IgD-negative memory B cell (primary cell): ENCODE measurements around the gene KLHL1. TPM values are rescaled to one million over a fixed set of nuclear protein-coding genes. Genes with fewer than 3 reads are reported as not detected.
A peak's percentile ranks its signal among the peaks of the same experiment; 100 is the strongest.

ENCODE experiments used
- H3K27ac Mint-ChIP-seq, 3 donors: one replicate each; pipeline ENCODE4 v1.8.0; 2020 to 2022; ENCODE audit warnings: mild to moderate bottlenecking in 3 of 3, mixed read lengths in 3 of 3, moderate library complexity in 1 of 3
- H3K27me3 Mint-ChIP-seq: one replicate; pipeline ENCODE4 v1.8.0; 2021; ENCODE audit warnings: mixed read lengths
- H3K36me3 Mint-ChIP-seq: one replicate; pipeline ENCODE4 v1.8.0; 2020; ENCODE audit warnings: mild to moderate bottlenecking, mixed read lengths
- H3K4me1 Mint-ChIP-seq, 3 donors: one replicate each; pipeline ENCODE4 v1.8.0; 2020 to 2022; ENCODE audit warnings: mixed read lengths in 3 of 3, mild to moderate bottlenecking in 1 of 3
- H3K4me3 Mint-ChIP-seq, 4 donors: one replicate each; pipeline ENCODE4 v1.8.0; 2020 to 2022; ENCODE audit warnings: mild to moderate bottlenecking in 4 of 4, mixed read lengths in 4 of 4, moderate library complexity in 3 of 4
- H3K9me3 Mint-ChIP-seq, 3 donors: one replicate each; pipeline ENCODE4 v1.8.0; 2020 to 2021; ENCODE audit warnings: mixed read lengths in 3 of 3, mild to moderate bottlenecking in 1 of 3
- polyA plus RNA-seq: library from polyadenylated mRNA; unstranded; fragments of 300-500 nt; fragmentation: Illumina TruSeq; gene quantifications from one replicate; pipeline ENCODE4 v1.2.3, GENCODE V29; 2021

Gene KLHL1
- polyA plus RNA-seq, 1 donor from 2014 or later = not detected

DNA sequence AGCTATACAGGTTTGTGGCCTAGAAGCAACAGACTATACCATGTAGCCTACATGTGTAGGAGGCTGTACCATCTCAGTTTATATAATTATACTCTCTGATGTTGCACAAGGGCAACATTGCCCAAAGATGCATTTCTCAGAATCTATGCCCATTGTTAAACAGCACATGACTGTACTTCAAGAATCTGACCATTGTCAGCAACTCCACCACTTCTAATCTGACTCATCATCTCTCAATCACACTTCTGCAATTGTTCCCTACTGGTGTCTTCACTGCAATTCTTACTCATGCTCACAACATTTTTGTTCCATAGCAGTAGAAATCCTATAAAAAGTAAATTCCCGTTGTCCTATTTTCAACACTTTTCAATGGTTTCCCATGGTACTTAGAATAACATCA is 64.6 kb downstream of the KLHL1 start:
- Mint-ChIP-seq H3K27ac (no peak overlapping the region), H3K4me3 (no peak overlapping the region), H3K36me3 (no peaks in the 10 kb centered on the region), H3K27me3 (no peaks in the 10 kb centered on the region), H3K9me3 (peaks cover 4 to 5% (median 4%) of the 10 kb centered on the region in 3 donors), H3K4me1 (peaks cover 0 to 2% (median 0%) of the 10 kb centered on the region in 3 donors)

DNA sequence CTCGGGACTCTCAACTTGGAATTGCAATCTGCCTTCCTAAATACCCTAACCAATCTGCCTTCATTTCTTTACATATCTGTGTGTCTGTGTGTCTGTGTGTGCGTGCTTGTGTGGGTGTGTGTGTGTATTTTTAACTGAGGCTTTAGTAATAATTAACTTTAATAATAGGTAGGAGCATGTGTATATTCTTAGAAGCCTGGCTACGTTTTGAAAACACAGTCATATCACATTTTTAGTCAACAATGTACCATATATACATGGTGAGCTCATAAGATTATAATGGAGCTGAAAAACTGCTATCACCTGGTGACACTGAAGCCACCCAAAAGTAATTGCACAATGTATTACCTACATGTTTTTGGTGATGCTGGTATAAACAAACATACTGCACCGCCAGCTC is 66.1 kb downstream of the KLHL1 start:
- H3K36me3 Mint-ChIP-seq = no peaks in the 10 kb centered on the region
- no peak overlapping the region for H3K27ac Mint-ChIP-seq
- peaks cover 0 to 2% (median 0%) of the 10 kb centered on the region in 3 donors for H3K4me1 Mint-ChIP-seq
- H3K27me3 Mint-ChIP-seq = no peaks in the 10 kb centered on the region
- no peak overlapping the region for H3K4me3 Mint-ChIP-seq
- peaks cover 4 to 5% (median 4%) of the 10 kb centered on the region in 3 donors for H3K9me3 Mint-ChIP-seq

DNA sequence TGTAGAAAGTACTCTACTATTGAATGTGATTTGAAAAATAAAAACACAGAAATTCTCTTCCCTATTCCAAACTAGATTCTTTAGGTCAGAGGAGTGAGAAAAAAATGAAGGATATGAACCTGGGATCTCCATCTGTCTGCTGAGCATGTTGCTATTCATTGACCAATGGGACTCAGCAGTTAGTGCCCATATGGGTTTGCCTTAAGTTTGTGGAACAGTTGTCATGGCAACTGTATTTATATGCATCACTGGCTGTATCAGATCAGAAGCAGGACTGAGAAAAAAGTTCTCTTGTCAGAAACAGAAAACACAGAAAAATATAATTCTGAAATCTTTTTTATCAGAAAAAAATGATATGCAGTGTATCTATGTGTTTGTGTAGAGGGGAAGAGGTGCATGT is 74.0 kb downstream of the KLHL1 start:
- Mint-ChIP-seq H3K27ac (no peak overlapping the region), H3K27me3 (no peaks in the 10 kb centered on the region), H3K4me1 (no peaks in the 10 kb centered on the region), H3K4me3 (no peak overlapping the region), H3K36me3 (no peaks in the 10 kb centered on the region), H3K9me3 (peaks cover 4 to 8% (median 6%) of the 10 kb centered on the region in 3 donors)

DNA sequence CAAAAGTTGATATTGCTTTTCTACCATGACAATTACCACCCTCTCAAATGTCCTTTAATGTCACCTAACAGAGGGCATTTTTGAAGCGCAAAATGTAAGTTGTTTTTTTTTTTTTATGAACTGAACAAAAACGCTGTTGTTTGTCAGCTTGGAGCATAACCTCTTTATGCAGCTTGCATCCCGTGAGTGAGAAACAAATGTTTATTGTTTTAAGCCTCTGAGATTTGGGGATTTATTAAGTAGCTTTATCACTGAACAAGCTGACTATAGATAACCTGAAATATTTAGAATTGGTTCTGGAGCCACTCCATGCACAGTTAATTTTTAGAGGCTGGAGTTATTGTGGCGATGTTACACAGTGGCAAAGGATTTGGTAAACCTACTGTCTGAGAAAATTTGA is 80.7 kb downstream of the KLHL1 start:
- H3K27me3 Mint-ChIP-seq = no peaks in the 10 kb centered on the region
- peaks cover 3 to 7% (median 4%) of the 10 kb centered on the region in 3 donors for H3K9me3 Mint-ChIP-seq
- H3K36me3 Mint-ChIP-seq = no peaks in the 10 kb centered on the region
- H3K4me1 Mint-ChIP-seq = no peaks in the 10 kb centered on the region
- no peak overlapping the region for H3K4me3 Mint-ChIP-seq
- H3K27ac Mint-ChIP-seq = no peak overlapping the region

DNA sequence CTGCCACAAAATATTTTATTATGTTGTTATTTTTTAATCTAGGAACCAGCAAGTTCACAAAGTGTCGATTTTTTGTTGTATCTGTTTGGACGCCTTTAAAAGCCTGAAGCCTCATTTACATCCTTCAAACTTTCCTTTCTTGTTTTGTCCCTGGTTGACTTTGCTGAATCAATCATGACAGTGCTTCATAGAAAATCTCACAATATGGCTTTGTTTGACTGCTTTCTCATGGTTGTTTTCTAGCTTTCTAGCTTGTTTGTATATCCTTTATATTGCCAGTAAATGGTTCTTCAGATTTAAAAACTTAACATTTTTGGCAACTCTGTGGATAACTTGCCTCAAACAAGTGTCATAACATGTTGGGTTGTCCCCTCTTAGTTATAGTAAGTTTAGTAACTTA is 84.7 kb downstream of the KLHL1 start:
- Mint-ChIP-seq H3K27me3 (no peaks in the 10 kb centered on the region), H3K4me1 (no peaks in the 10 kb centered on the region), H3K36me3 (no peaks in the 10 kb centered on the region), H3K9me3 (peaks cover 0 to 23% (median 4%) of the 10 kb centered on the region in 3 donors), H3K4me3 (no peak overlapping the region), H3K27ac (no peak overlapping the region)

DNA sequence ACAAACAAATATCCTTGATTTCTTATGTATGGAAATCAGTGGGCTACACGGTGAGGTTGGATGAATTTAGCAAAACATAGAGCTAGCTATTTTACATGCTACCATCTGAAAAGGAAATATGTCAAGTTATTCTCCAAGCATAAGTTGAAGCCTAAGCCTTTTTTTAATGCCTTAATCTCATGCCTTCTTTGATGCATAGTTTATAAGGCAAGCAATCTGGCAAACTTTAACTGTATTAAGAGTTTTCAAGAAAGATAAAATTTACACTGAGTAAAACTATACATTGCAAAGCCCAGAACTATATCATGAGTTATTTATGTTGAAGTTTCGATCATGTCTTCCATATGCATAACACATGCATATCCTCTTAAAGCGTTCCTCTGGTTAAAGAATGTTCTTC is 85.6 kb downstream of the KLHL1 start:
- no peak overlapping the region for H3K27ac Mint-ChIP-seq
- H3K27me3 Mint-ChIP-seq = no peaks in the 10 kb centered on the region
- H3K36me3 Mint-ChIP-seq = no peaks in the 10 kb centered on the region
- no peaks in the 10 kb centered on the region for H3K4me1 Mint-ChIP-seq
- no peak overlapping the region for H3K4me3 Mint-ChIP-seq
- peaks cover 0 to 18% (median 4%) of the 10 kb centered on the region in 3 donors for H3K9me3 Mint-ChIP-seq

GRCh38 chr13:70016116-70016515 is 92.1 kb downstream of the KLHL1 start:
- Mint-ChIP-seq H3K4me3 (no peak overlapping the region), H3K4me1 (no peaks in the 10 kb centered on the region), H3K27me3 (no peaks in the 10 kb centered on the region), H3K9me3 (peaks cover 3 to 23% (median 4%) of the 10 kb centered on the region in 3 donors), H3K36me3 (no peaks in the 10 kb centered on the region), H3K27ac (no peak overlapping the region)

DNA sequence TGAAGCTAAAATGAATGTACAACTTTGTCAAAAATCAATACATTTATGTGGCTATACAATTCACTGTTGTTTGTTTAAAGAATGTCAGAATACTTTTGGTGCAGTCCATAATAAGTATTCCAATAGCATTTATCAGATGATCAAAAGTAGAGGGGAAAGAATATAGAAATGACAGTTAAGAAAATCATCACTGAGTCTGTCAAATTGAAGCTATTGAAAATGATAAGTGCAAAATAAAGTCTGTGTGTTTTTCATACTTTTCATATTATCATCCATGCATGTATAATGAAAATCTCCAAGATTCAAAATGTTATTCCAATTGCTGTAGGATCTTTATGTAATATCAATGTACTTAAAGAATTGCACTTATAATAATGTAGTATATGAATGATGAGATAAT is 93.9 kb downstream of the KLHL1 start:
- Mint-ChIP-seq H3K9me3 (peaks cover 3 to 29% (median 8%) of the 10 kb centered on the region in 3 donors), H3K36me3 (no peaks in the 10 kb centered on the region), H3K4me3 (no peak overlapping the region), H3K4me1 (peaks cover 0 to 4% (median 0%) of the 10 kb centered on the region in 3 donors), H3K27me3 (no peaks in the 10 kb centered on the region), H3K27ac (no peak overlapping the region)

GRCh38 chr13:69999875-70000274 is 108.4 kb downstream of the KLHL1 start:
- Mint-ChIP-seq H3K4me3 (no peak overlapping the region), H3K4me1 (no peaks in the 10 kb centered on the region), H3K27me3 (no peaks in the 10 kb centered on the region), H3K27ac (no peak overlapping the region), H3K36me3 (no peaks in the 10 kb centered on the region), H3K9me3 (peaks cover 0 to 1% (median 0%) of the 10 kb centered on the region in 3 donors)

DNA sequence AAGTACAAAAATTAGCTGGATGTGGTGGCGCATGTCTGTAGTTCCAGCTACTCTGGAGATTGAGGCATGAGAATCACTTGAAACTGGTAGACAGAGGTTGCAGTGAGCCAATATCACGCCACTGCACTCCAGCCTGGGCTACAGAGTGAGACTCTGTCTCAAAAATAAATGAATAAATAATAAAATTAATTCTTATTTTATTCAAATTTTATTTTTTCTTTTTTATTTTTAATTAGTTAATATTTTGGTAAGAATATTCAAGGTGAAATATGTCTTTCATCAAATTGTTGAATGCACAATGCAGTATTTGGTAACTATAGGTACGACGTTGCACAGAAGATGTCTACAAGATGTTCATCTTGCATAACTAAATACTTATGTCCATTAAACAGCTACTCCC is 111.2 kb downstream of the KLHL1 start:
- no peak overlapping the region for H3K4me3 Mint-ChIP-seq

DNA sequence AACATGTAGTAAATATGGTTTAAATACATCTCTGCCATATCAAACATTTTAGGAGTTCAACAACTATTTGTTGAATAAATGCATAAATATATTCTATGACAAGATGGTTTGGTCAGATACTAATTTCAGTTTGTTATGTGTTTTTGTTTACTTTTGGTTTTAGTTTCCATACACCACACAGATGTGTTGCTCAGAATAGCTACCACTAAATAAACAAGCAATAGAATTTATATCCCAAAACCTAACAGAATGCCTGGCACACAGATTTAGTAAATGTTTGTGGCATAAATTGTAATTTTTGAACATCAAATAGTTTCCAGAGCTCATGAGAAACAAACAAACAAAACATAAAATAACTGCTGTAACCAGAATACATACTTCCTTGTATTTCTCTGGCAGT is 127.5 kb downstream of the KLHL1 start:
- Mint-ChIP-seq H3K27me3 (no peaks in the 10 kb centered on the region), H3K4me3 (no peak overlapping the region)

More for the DNA sequence above, 111.2 kb downstream of the KLHL1 start:
- Mint-ChIP-seq H3K36me3 (no peaks in the 10 kb centered on the region), H3K9me3 (no peaks in the 10 kb centered on the region), H3K4me1 (no peaks in the 10 kb centered on the region), H3K27ac (no peak overlapping the region), H3K27me3 (no peaks in the 10 kb centered on the region)

DNA sequence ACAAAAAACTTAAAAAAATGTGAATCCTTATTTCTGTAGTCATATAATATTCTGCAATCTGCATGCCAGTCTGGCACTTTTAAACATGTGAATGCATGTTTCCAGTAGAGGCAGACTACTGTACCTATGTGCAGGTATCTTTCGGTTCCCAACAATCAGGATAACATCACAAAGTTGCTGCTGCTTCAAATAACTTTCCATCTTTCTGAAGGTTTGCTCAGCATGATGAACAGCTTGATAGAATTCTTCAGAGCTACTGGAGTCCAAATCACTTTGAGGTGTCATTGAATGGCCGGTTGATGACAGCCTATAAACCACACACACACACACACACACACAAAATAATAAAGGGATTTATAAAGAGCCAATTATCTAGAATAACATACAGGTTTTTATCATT is 132.8 kb downstream of the KLHL1 start:
- H3K27ac Mint-ChIP-seq = no peak overlapping the region
- H3K4me3 Mint-ChIP-seq = no peak overlapping the region
- no peaks in the 10 kb centered on the region for H3K36me3 Mint-ChIP-seq
- H3K27me3 Mint-ChIP-seq = no peaks in the 10 kb centered on the region
- peaks cover 0 to 1% (median under 1%) of the 10 kb centered on the region in 3 donors for H3K9me3 Mint-ChIP-seq
- H3K4me1 Mint-ChIP-seq = peaks cover 0 to 2% (median 0%) of the 10 kb centered on the region in 3 donors

More for the DNA sequence above, 127.5 kb downstream of the KLHL1 start:
- peaks cover 0 to 2% (median 0%) of the 10 kb centered on the region in 3 donors for H3K4me1 Mint-ChIP-seq
- no peak overlapping the region for H3K27ac Mint-ChIP-seq
- peaks cover 0 to 4% (median 2%) of the 10 kb centered on the region in 3 donors for H3K9me3 Mint-ChIP-seq
- H3K36me3 Mint-ChIP-seq = no peaks in the 10 kb centered on the region

- H3K4me1 Mint-ChIP-seq = peaks cover 0 to 2% (median 0%) of the 10 kb centered on the region in 3 donors
- H3K9me3 Mint-ChIP-seq = peaks cover 1 to 6% (median 6%) of the 10 kb centered on the region in 3 donors
- H3K36me3 Mint-ChIP-seq = no peaks in the 10 kb centered on the region
- H3K27ac Mint-ChIP-seq = no peak overlapping the region
- no peak overlapping the region for H3K4me3 Mint-ChIP-seq
- no peaks in the 10 kb centered on the region for H3K27me3 Mint-ChIP-seq
These were observed 137.7 kb downstream of the KLHL1 start for GRCh38 chr13:69970520-69970919.

DNA sequence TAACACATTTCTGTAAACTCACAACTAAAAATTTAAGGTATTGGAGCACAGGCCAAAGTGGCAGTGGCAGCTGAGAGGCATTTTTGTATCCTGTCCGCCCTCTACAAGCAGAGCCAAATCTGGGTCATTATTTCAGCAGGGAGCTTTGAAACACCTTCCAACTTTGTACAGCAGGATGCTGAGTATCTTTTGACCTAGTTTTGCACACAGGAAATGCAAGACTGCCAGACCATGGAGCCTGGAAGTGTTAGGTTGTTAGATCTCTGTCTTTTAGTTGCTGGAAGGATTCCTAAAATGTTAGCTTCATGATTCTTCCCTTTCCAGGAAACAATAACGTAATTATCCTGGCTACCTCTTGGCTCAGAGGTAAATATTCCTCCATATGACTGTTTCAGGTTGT is 149.2 kb downstream of the KLHL1 start:
- H3K9me3 Mint-ChIP-seq = peaks cover 0 to 3% (median 0%) of the 10 kb centered on the region in 3 donors
- no peaks in the 10 kb centered on the region for H3K36me3 Mint-ChIP-seq
- no peaks in the 10 kb centered on the region for H3K27me3 Mint-ChIP-seq
- H3K27ac Mint-ChIP-seq = no peak overlapping the region
- peak overlapping the region in 1 of 4 donors; percentile 33 for H3K4me3 Mint-ChIP-seq
- no peaks in the 10 kb centered on the region for H3K4me1 Mint-ChIP-seq

DNA sequence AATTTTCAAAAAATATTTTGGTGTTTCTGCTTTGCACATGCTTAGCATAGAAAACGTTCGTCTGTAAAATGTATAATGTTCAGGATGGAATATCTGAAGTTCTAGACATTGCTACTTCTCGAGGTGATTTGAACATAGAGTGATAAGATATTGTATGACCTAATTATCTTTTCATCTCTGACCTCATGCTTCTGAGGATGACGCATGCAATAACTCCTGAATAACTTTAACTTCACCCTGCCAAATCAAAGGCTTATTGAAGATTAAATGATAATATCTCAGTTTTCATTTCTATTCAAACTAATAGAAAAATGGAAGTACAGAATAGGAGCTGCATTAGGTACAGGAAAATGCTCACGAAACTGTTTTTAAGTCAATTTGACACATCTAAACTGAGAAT is 151.4 kb downstream of the KLHL1 start:
- no peaks in the 10 kb centered on the region for H3K4me1 Mint-ChIP-seq
- no peak overlapping the region for H3K4me3 Mint-ChIP-seq
- H3K27me3 Mint-ChIP-seq = no peaks in the 10 kb centered on the region
- H3K9me3 Mint-ChIP-seq = peaks cover 0 to 3% (median 0%) of the 10 kb centered on the region in 3 donors
- no peak overlapping the region for H3K27ac Mint-ChIP-seq
- H3K36me3 Mint-ChIP-seq = no peaks in the 10 kb centered on the region

DNA sequence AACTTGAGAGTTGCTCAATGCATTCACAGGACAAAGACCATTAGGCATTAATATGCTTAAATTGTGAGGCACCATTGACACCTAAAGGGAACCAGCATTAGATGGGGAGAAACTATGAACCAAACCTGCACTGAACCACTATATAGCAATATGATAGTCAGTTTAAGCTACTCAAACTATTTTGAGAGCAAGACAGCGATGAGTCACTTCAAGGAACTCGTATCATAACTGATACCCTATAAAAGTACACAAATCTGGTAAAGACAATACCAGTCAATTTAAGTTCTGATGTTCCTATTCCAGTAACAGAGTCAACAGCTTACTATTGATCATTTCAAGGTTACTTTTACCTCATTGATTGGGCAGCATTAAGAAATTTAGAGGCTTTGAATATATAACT is 151.9 kb downstream of the KLHL1 start:
- H3K27ac Mint-ChIP-seq = no peak overlapping the region
- peaks cover 0 to 3% (median 0%) of the 10 kb centered on the region in 3 donors for H3K9me3 Mint-ChIP-seq
- H3K36me3 Mint-ChIP-seq = no peaks in the 10 kb centered on the region
- H3K4me1 Mint-ChIP-seq = peaks cover 0 to 2% (median 0%) of the 10 kb centered on the region in 3 donors
- H3K27me3 Mint-ChIP-seq = no peaks in the 10 kb centered on the region
- no peak overlapping the region for H3K4me3 Mint-ChIP-seq
